COLO668 (cell line): Measurements from ENCODE around the gene ATP2C2.

Experiments used
- DNase-seq: peaks from one replicate; lab custom pipeline; 2025; ENCODE audit not compliant: unreplicated experiment; lab: John Stamatoyannopoulos, UW

Gene ATP2C2

GRCh38 chr16:84486551-84487235 is 118.4 kb downstream of the ATP2C2 start:
- no peak for DNase-seq

GRCh38 chr16:84487358-84487757 is 119.0 kb downstream of the ATP2C2 start:
- DNase-seq = no peak

GRCh38 chr16:84489131-84489530 is 120.8 kb downstream of the ATP2C2 start:
- DNase-seq = no peak

- DNase-seq = no peak
Measured at GRCh38 chr16:84495506-84495905, 127.2 kb downstream of the ATP2C2 start.

GRCh38 chr16:84496991-84497390 is 128.7 kb downstream of the ATP2C2 start:
- DNase-seq = no peak

GRCh38 chr16:84497418-84498222 is 129.3 kb downstream of the ATP2C2 start:
- no peak for DNase-seq

- no peak for DNase-seq
Measured at GRCh38 chr16:84498223-84498610, 129.9 kb downstream of the ATP2C2 start.

GRCh38 chr16:84498859-84499620 is 130.7 kb downstream of the ATP2C2 start:
- DNase-seq = no peak

- DNase-seq = no peak
Measured at GRCh38 chr16:84499638-84500037, 131.3 kb downstream of the ATP2C2 start.

GRCh38 chr16:84500531-84500930 is 132.2 kb downstream of the ATP2C2 start:
- DNase-seq = no peak

GRCh38 chr16:84501077-84501735 is 132.9 kb downstream of the ATP2C2 start:
- DNase-seq = no peak

GRCh38 chr16:84502075-84502474 is 133.7 kb downstream of the ATP2C2 start:
- no peak for DNase-seq

- DNase-seq = no peak
Measured at GRCh38 chr16:84502581-84502980, 134.2 kb downstream of the ATP2C2 start.

GRCh38 chr16:84503751-84504395 is 135.5 kb downstream of the ATP2C2 start:
- DNase-seq = no peak

- DNase-seq = peak; percentile 94
Measured at GRCh38 chr16:84504420-84505248, 136.3 kb downstream of the ATP2C2 start, which contains the start of gene MEAK7. TSS of gene MEAK7 (minus strand) at chr16:84504659. CDS start at chr16:84498086, 6,573 bp downstream.

GRCh38 chr16:84505249-84506187 is 137.2 kb downstream of the ATP2C2 start:
- no peak for DNase-seq

GRCh38 chr16:84507011-84507982 is 139.0 kb downstream of the ATP2C2 start:
- no peak for DNase-seq
